Fibroblast of skin of back (primary cell): Measurements from ENCODE around the gene KLHL6.
"Not testable (repeated sequence)": the region's sequence is repeated elsewhere in the genome, so short reads cannot be mapped to it uniquely, and the experiment has no call there.

Source experiments
- DNase-seq: peaks from one replicate; pipeline ENCODE4 v3.0.0-alpha.2; 2013

The KLHL6 gene

GRCh38 chr3:183443395-183444385, 111.8 kb downstream of the KLHL6 start:
- no peak for DNase-seq

- DNase-seq = no peak
Measured at GRCh38 chr3:183442994-183443393, 112.5 kb downstream of the KLHL6 start.

GRCh38 chr3:183440521-183440920, 115.0 kb downstream of the KLHL6 start:
- not testable (repeated sequence) for DNase-seq

- DNase-seq = no peak
Measured at GRCh38 chr3:183439515-183439914, 116.0 kb downstream of the KLHL6 start.

GRCh38 chr3:183438735-183439134, 116.8 kb downstream of the KLHL6 start:
- no peak for DNase-seq

- DNase-seq = no peak
Measured at GRCh38 chr3:183437666-183438564, 117.6 kb downstream of the KLHL6 start.
